WERI-Rb-1 (cell line): ENCODE results near the gene LY86.

Experiments used
- DNase-seq: peaks from one replicate; pipeline ENCODE4 v3.0.0-alpha.2; 2020
- H3K27ac ChIP-seq: fragments of 250-450 bp; sonication (Bioruptor Pico); 2 replicates; pipeline ENCODE4 v1.5.1; 2020; ENCODE audit warnings: mild to moderate bottlenecking, moderate library complexity
- H3K27me3 ChIP-seq: fragments of 250-450 bp; sonication (Bioruptor Pico); 2 replicates; pipeline ENCODE4 v1.5.1; 2021; ENCODE audit warnings: mild to moderate bottlenecking, low read depth, moderate library complexity; ENCODE audit not compliant: insufficient read depth, severe bottlenecking
- H3K36me3 ChIP-seq: fragments of 250-450 bp; sonication (Bioruptor Pico); 2 replicates; pipeline ENCODE4 v1.5.1; 2020; ENCODE audit warnings: mild to moderate bottlenecking, moderate library complexity
- H3K4me3 ChIP-seq: 2 replicates; pipeline ENCODE4 v1.5.1; 2011; ENCODE audit warnings: low read depth, mild to moderate bottlenecking, control low read depth, low read length
- H3K9me3 ChIP-seq: fragments of 250-450 bp; sonication (Bioruptor Pico); 2 replicates; pipeline ENCODE4 v1.5.1; 2021; ENCODE audit warnings: mild to moderate bottlenecking, moderate library complexity; ENCODE audit not compliant: severe bottlenecking
- CTCF ChIP-seq: IDR thresholded peaks from 2 replicates; pipeline ENCODE4 v1.5.1; 2011; ENCODE audit warnings: low read depth, mild to moderate bottlenecking, control low read depth, inconsistent platforms, low read length

LY86 gene

DNA sequence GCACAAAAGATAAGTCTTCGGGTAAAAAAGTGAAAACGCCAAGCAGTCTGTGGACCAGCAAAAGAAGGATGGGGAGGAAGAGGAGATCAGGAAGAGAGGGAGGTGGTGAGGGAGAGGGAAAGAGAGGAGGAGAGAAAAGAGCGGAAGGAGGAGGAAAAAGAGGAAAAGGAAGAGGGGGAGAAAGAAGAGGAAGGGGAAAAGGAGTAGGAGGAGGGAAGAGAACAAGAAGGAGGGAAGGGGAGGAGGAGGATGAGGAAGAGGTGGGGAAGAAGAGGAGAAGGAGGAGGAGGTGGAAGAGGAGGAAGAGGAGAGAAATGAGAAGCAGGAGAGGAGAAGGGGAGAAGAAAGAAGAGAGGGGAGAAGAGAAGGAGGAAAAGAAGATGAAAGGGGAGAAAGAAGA lies 6.5 kb downstream of the LY86 start:
- Histone ChIP-seq H3K9me3 (no peaks in the 10 kb centered on the region), H3K4me3 (no peak overlapping the region), H3K36me3 (no peaks in the 10 kb centered on the region), H3K27me3 (no peaks in the 10 kb centered on the region), H3K27ac (no peak overlapping the region)
- TF ChIP-seq CTCF = no peak
- no peak for DNase-seq

GRCh38 chr6:6595952-6596351 lies 7.4 kb downstream of the LY86 start:
- DNase-seq = no peak
- no peaks in the 10 kb centered on the region for H3K36me3 ChIP-seq
- TF ChIP-seq CTCF = no peak
- H3K27me3 ChIP-seq = no peaks in the 10 kb centered on the region
- no peak overlapping the region for H3K27ac ChIP-seq
- no peak overlapping the region for H3K4me3 ChIP-seq
- no peaks in the 10 kb centered on the region for H3K9me3 ChIP-seq

DNA sequence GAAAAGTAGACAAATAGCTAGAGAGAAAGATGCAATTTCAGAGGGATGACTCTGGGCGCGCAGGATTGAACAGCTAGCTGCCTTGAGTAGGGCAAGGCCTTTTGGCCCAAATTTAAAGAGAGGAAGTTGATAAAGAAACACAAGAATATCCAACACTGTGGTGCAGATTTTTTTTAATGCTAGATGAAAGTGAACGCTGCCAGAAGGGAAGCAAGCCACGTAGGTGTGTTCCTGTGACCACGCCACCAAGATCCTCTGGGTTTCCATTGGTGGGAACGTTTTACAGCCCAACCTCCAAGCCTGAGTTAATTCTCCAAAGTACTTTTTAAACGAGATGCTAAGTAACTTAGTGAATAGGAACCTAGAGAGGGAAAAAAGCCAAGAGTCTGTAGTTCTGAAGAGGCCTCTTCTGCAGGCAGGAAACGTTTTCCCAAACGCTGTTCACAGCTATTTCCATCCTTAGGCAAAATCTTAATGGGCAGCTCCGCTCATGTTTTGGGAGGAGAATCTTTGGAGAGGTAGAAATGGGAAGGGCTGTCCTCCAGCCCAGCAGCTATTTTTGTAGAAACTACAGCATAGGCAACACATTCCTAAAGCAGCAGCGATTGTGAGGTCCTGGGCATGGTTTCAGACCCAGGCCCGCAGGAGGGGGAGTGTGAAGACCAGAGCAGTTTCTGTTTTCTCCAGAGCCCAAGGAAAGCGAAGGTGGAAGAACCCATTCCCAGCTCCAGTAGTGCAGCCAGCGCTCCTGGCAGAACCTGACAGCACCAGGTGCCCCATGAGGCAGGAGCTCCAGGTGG lies 8.2 kb downstream of the LY86 start:
- TF ChIP-seq CTCF = no peak
- H3K27me3 ChIP-seq = no peaks in the 10 kb centered on the region
- no peak overlapping the region for H3K4me3 ChIP-seq
- H3K27ac ChIP-seq = no peak overlapping the region
- H3K36me3 ChIP-seq = no peaks in the 10 kb centered on the region
- no peaks in the 10 kb centered on the region for H3K9me3 ChIP-seq
- no peak for DNase-seq

- DNase-seq = no peak
- no peak overlapping the region for H3K4me3 ChIP-seq
- no peaks in the 10 kb centered on the region for H3K36me3 ChIP-seq
- no peaks in the 10 kb centered on the region for H3K27me3 ChIP-seq
- no peak for TF ChIP-seq CTCF
- H3K27ac ChIP-seq = no peak overlapping the region
- H3K9me3 ChIP-seq = no peaks in the 10 kb centered on the region
Measured at GRCh38 chr6:6597682-6598081, 9.2 kb downstream of the LY86 start.

DNA sequence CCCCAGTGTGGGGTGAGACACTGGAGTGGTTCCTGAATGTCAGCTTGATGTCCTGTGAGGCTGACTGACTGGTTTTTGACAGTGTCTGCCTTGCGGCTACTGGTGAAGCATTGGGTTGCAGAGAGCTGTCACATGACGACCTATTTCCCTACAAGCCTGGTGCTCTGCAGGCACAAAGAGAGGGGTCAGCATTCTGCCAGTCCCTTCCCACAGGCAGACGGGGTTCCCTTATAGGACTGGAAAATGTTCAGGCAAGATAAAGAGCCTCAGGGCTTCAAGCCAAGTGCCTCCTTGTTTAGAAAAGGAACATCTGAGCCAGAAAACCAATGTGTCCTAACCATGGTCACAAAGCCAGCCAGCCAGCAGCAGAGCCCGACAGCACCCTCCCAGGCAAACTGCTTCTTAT lies 11.0 kb downstream of the LY86 start:
- Histone ChIP-seq H3K27me3 (no peaks in the 10 kb centered on the region), H3K36me3 (no peaks in the 10 kb centered on the region), H3K4me3 (no peak overlapping the region), H3K9me3 (no peaks in the 10 kb centered on the region), H3K27ac (no peak overlapping the region)
- no peak for DNase-seq
- no peak for TF ChIP-seq CTCF

GRCh38 chr6:6600875-6601274 lies 12.4 kb downstream of the LY86 start:
- Histone ChIP-seq H3K36me3 (no peaks in the 10 kb centered on the region), H3K4me3 (no peak overlapping the region), H3K27ac (no peak overlapping the region), H3K9me3 (no peaks in the 10 kb centered on the region), H3K27me3 (no peaks in the 10 kb centered on the region)
- DNase-seq = no peak
- TF ChIP-seq CTCF = no peak
